ENCODE data around the gene DIS3L2. TPM values are rescaled to one million over a fixed set of nuclear protein-coding genes. Genes with fewer than 3 reads are reported as not detected.
A peak's percentile ranks its signal among the peaks of the same experiment; 100 is the strongest.
"Not testable (repeated sequence)": the region's sequence is repeated elsewhere in the genome, so short reads cannot be mapped to it uniquely, and the experiment has no call there.

The DIS3L2 gene
- total RNA-seq, 1 donor: 30.7 TPM

DNA sequence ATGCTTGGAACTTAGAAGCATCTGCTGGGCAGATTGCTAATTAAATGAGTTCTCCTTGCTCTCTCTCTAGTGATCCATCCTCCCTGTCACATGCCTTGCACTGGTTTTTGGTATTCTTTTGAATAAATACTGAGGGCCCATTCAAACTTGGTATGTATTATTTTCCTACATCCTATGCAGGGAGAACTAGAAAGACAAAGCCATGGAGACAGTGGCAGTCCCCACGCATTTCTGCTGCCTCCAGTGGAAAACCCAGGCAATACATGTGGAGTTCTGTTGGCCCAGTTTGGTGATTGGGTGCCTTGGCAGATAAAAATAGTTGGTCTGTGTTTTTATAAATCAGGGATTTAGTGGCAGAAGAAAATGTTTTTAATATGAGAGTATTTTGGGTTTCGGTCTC is 68.7 kb downstream of the DIS3L2 start:
- no peak for DNase-seq (ENCODE audit: low read depth)
- TF ChIP-seq, protein P1, sequence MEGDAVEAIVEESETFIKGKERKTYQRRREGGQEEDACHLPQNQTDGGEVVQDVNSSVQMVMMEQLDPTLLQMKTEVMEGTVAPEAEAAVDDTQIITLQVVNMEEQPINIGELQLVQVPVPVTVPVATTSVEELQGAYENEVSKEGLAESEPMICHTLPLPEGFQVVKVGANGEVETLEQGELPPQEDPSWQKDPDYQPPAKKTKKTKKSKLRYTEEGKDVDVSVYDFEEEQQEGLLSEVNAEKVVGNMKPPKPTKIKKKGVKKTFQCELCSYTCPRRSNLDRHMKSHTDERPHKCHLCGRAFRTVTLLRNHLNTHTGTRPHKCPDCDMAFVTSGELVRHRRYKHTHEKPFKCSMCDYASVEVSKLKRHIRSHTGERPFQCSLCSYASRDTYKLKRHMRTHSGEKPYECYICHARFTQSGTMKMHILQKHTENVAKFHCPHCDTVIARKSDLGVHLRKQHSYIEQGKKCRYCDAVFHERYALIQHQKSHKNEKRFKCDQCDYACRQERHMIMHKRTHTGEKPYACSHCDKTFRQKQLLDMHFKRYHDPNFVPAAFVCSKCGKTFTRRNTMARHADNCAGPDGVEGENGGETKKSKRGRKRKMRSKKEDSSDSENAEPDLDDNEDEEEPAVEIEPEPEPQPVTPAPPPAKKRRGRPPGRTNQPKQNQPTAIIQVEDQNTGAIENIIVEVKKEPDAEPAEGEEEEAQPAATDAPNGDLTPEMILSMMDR (IDR thresholded peaks at IDR 0.05; ENCODE audit: insufficient read depth, low read depth, low read length): peak; percentile 21
- no peak overlapping the region for H3K4me3 ChIP-seq (ENCODE audit: low read depth, low read length)

DNA sequence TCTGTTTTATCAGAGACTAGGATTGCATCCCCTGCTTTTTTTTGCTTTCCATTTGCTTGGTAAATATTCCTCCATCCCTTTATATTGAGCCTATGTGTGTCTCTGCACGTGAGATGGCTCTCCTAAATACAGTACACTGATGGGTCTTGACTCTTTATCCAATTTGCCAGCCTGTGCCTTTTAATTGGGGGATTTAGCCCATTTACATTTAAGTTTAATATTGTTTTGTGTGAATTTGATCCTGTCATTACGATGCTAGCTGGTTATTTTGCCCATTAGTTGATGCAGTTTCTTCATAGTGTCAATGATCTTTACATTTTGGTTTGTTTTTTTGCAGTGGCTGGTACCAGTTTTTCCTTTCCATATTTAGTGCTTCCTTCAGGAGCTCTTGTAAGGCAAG is 73.8 kb downstream of the DIS3L2 start:
- not testable (repeated sequence) for H3K4me3 ChIP-seq (ENCODE audit: low read depth, low read length); DNase-seq (ENCODE audit: low read depth)

DNA sequence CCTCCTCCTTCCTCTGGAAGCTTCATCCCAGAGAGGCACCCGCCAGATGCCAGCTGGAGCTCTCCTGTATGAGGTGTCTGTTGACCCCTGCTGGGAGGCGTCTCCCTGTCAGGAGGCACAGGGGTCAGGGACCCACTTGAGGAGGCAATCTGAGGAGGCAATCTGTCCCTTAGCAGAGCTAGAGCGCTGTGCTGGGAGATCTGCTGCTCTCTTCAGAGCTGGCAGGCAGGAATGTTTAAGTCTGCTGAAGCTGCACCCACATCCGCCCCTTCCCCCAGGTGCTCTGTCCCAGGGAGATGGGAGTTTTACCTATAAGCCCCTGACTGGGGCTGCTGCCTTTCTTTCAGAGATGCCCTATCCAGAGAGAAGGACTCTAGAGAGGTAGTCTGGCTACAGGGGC is 75.4 kb downstream of the DIS3L2 start:
- H3K4me3 ChIP-seq (ENCODE audit: low read depth, low read length); DNase-seq (ENCODE audit: low read depth): not testable (repeated sequence)

DNA sequence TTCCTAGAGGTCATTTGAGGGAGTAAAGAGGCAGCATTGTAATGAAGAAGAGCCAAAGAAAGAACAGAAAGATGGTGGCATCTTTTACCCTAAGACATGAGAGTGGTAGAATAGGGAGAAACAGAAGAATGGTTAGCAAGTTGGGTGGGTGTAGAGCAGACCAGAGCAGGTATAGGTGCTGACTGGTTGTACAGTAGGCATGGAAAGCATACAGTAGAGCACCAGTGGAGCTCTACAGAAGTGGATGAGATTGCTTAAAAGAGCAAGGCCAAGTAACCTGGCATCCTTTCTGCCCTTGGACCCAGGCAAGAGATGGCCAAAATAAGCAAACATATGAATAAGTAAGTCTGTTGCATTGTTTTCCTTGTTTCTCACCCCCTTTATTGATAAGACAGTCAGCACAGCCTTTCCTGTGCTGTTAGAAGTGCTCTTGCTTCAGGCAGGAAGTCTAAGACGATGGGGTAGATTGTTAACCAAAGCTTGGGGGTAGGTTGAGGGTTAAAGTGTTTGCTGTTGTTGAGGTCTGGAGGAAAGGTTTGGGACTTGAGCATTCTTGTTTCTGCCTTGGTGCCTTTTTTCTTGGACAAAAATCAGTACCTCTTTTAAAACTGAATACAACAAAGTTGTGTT is 76.9 kb downstream of the DIS3L2 start:
- TF ChIP-seq, protein P1 (IDR thresholded peaks at IDR 0.05; ENCODE audit: insufficient read depth, low read depth, low read length): no peak
- H3K4me3 ChIP-seq (ENCODE audit: low read depth, low read length): no peak overlapping the region
- DNase-seq (ENCODE audit: low read depth): no peak

DNA sequence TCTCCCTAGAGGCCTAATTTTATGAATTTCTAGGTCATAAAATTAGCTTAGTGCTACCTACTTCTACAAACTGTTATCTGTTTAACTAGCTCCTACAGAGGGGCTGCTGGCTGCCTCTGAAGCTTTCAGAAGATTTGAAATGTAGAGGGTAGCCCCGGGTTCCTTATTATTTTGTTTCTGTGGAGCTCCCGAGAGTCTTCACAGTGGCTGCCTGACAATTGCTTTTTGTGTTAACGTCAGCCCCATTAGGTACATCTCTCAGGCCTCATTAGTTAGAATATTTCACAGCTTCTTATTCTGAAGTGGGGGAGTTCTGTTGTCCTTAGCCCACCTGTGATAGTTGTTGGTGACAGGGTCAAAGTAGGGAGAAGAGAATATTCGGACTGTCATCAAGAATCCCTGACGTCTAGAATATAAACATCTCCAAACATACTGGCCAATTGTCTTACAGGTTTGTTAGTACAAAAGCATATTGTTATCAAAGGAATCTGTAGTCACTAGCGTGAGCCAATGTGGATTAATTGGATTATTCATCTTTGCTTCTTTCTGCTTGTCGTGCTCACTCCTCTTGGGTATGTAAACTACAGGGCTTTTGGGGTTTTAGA is 77.5 kb downstream of the DIS3L2 start:
- TF ChIP-seq, protein P1 (IDR thresholded peaks at IDR 0.05; ENCODE audit: insufficient read depth, low read depth, low read length): no peak
- H3K4me3 ChIP-seq (ENCODE audit: low read depth, low read length): no peak overlapping the region
- no peak for DNase-seq (ENCODE audit: low read depth)

DNA sequence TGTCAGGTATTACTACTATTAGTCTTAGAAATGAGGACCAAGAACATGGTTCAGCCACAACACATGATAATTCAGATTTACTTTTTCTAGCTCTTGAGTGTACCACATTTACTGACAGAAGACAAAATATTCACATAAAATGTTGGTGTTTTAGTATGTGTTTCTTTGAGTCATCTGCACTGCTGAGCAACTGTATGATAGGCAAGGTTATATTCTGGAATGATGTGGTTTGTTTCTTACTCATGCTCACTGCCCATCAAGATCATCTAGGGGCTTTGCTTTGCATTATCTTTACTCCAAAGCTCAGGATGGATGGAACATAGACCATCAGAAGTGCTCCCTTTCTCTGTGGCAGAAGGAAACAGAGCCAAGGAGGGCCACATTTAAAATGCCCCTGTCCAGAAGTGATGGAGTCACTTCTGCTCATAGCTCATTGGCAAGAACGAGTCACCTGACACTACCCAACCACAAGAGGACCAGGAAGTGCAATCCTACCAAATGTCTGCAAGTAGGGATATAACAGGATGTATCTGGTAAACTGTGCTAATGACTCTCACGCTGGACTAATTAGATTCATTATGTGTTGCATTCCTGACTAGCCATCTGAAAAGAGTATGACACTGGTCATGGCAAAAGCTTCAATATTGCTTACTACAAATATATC is 81.5 kb downstream of the DIS3L2 start:
- TF ChIP-seq, protein P1 (IDR thresholded peaks at IDR 0.05; ENCODE audit: insufficient read depth, low read depth, low read length): no peak
- H3K4me3 ChIP-seq (ENCODE audit: low read depth, low read length): no peak overlapping the region
- DNase-seq (ENCODE audit: low read depth): no peak

DNA sequence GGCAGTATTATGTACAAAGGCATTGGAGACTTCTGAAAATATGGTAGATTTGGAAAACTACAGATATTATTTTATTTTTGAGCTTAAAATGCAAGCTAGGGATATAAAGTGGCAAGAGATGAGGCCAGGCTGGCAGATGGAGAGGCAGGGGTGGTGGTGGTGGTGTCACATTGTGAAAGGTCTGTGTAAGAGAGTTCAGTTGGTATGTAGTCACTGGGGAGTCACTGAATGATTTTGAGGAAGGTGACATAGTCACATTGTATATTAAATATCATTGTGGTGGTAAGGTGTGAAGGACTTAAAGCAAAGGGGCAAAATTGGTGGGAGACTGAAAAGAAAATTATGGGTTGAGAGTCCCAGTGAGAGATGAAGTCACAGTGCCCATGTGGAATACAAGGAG is 82.5 kb downstream of the DIS3L2 start:
- DNase-seq (ENCODE audit: low read depth): no peak
- TF ChIP-seq, protein P1 (IDR thresholded peaks at IDR 0.05; ENCODE audit: insufficient read depth, low read depth, low read length): no peak

DNA sequence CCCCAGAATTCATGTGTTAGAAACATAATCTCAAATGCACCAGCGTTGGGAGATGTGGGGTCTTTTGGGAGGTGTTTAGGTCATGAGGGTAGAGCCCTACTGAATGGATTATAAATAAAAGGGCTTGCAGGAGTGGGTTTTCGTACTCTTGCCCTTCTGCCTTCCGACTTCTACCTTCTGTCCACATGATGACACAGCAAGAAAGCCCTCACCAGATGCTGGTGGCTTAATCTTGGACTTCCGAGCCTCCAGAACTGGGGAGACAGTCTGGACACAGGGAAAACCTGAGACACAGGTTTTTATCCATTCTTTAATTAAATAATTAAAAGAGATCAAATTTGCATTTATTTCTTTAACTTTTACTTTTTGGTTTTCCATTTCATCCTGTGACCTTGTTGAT is 87.8 kb downstream of the DIS3L2 start:
- TF ChIP-seq, protein P1 (IDR thresholded peaks at IDR 0.05; ENCODE audit: insufficient read depth, low read depth, low read length): no peak
- DNase-seq (ENCODE audit: low read depth): no peak
- no peak overlapping the region for H3K4me3 ChIP-seq (ENCODE audit: low read depth, low read length)

More for the DNA sequence above, 82.5 kb downstream of the DIS3L2 start:
- no peak overlapping the region for H3K4me3 ChIP-seq (ENCODE audit: low read depth, low read length)

Data from fibroblast of villous mesenchyme (primary cell).